HG02623 (cell line): ENCODE measurements around the gene ESRRG.

Experiments
- ATAC-seq: cut with Tn5 transposase; IDR thresholded peaks from one replicate; pipeline ENCODE4 v1.9.1; 2021; ENCODE audit warnings: moderate library complexity; ENCODE audit not compliant: unreplicated experiment

Gene ESRRG

DNA sequence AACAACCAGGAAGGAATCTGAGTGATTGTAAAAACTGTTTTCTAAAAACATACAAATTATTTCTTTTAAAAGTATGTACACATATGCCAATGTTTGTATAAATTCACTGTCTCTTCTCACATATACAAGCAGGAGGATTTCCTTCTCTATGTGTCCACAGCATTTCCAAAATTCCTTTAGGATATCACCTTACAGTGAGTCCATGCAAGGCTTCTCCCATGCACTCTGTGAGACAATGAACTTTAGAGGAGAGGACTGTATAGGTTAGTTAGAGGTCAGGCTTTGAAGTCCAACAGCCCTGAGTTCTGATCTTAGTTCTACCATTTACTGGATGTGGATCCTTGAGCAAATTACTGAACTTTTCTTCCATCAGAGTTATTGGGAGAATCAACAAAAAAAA, 265.9 kb downstream of the ESRRG start:
- ATAC-seq = no peak

DNA sequence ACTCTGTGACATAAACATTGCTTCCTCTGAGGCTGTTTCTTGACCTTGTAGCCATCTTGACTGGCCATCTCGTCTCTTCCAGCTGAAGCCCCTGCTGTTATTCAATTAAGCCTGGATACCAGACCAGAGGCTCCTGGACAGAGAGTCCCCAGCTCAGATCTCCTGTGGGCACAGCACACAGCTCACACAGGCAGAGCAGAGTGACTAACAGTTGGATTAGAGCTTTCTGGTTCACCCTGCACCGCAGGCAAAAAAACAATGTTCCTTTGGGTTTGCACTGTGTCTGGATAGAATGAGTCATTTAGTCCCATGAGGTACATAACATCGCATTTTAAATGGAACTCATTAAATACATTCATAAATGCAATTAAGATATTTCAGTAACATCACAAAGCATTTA, 266.5 kb downstream of the ESRRG start:
- ATAC-seq = no peak

DNA sequence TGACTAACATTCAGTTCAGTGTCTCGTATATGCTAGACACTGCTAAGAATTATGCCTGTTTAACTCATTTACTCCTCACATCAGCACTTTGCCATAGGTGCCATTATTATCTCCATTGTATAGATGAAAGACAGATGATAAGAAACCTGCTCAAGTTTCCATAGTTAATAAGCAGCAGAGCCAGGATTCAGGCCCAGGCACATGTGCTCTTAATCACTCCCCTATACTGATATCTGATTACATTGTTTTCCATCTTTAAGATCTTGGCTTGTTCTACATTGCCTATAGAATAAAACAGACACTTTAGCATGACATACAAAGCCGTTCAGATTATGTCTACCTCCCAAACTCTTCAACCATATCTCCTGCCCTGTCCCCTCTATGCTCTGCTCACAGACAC, 269.5 kb downstream of the ESRRG start:
- no peak for ATAC-seq
